Uterus (tissue), 4 donors: ENCODE data around the gene FXR1. TPM values are rescaled to one million over a fixed set of nuclear protein-coding genes. Genes with fewer than 3 reads are reported as not detected.
"Not testable (repeated sequence)": the region's sequence is repeated elsewhere in the genome, so short reads cannot be mapped to it uniquely, and the experiment has no call there.

Experiments
- DNase-seq, 2 donors: peaks; one replicate each; pipeline ENCODE4 v3.0.0-alpha.2; 2019 to 2020
- H3K27ac ChIP-seq, 2 donors: fragments of 200-600 bp; sonication (generic); 1 replicate in 1 of 2; 2 replicates in 1 of 2; pipeline ENCODE4 v1.5.1; 2016 to 2018
- H3K27me3 ChIP-seq, 2 donors: fragments of 200-600 bp; sonication (generic); one replicate each; pipeline ENCODE4 v1.5.1; 2018 to 2019; ENCODE audit warnings: control low read depth in 1 of 2
- H3K36me3 ChIP-seq, 2 donors: fragments of 200-600 bp; sonication (generic); one replicate each; pipeline ENCODE4 v1.5.1; 2019; ENCODE audit warnings: control low read depth in 1 of 2
- H3K4me1 ChIP-seq, 2 donors: fragments of 200-600 bp; sonication (generic); one replicate each; pipeline ENCODE4 v1.5.1; 2018 to 2019; ENCODE audit warnings: control low read depth in 1 of 2
- H3K4me3 ChIP-seq, 2 donors: fragments of 200-600 bp; sonication (generic); 1 replicate in 1 of 2; 2 replicates in 1 of 2; pipeline ENCODE4 v1.5.1; 2018 to 2019; ENCODE audit warnings: mild to moderate bottlenecking in 1 of 2
- H3K9me3 ChIP-seq, 2 donors: fragments of 200-600 bp; sonication (generic); one replicate each; pipeline ENCODE4 v1.5.1; 2019; ENCODE audit warnings: control low read depth in 1 of 2
- CTCF ChIP-seq, 4 experiments: fragments of 200-600 bp in 2 of 4; fragments of 450-650 bp in 2 of 4; sonication (generic) in 2 of 4; IDR thresholded peaks; one replicate each; pipeline ENCODE4 v1.5.1; 2016 to 2019; ENCODE audit warnings: antibody characterized with exemption in 4 of 4, mild to moderate bottlenecking in 2 of 4, moderate library complexity in 1 of 4
- POLR2A ChIP-seq, 2 donors: fragments of 450-650 bp; IDR thresholded peaks; one replicate each; pipeline ENCODE4 v1.6.1; 2016; ENCODE audit warnings: antibody characterized with exemption in 2 of 2, mild to moderate bottlenecking in 1 of 2, moderate library complexity in 1 of 2
- intact Hi-C: fragments of 100-400 bp; cut with DNase I; formaldehyde crosslinking; loops from one replicate; pipeline ENCODE4 v1.15.1; 2023; ENCODE audit warnings: low total_unique reads
- total RNA-seq, 4 donors: library from RNA; depleted of rRNA in 3 of 4; stranded (reverse); fragments of >200 nt in 3 of 4; gene quantifications; one replicate each; pipeline versions ENCODE4 v1.1.0 to v1.2.4, GENCODE V29; 2014 to 2023
- donor health status: DM: yes; HTN: yes; CAD: no.

FXR1 gene
- total RNA-seq, 4 donors from 2014 or later = 84.5 to 236 (median 108) TPM

- H3K9me3 ChIP-seq = no peaks in the 10 kb centered on the region
- no peak overlapping the region for H3K4me3 ChIP-seq
- TF ChIP-seq CTCF (IDR thresholded peaks at IDR 0.05) (no peak), POLR2A (IDR thresholded peaks at IDR 0.05) (no peak)
- DNase-seq = no peak
- no peak overlapping the region for H3K27ac ChIP-seq
- H3K4me1 ChIP-seq = no peaks in the 10 kb centered on the region
- H3K36me3 ChIP-seq = no peaks in the 10 kb centered on the region
- intact Hi-C loops = no loop called here
- no peaks in the 10 kb centered on the region for H3K27me3 ChIP-seq
Measured at GRCh38 chr3:180977498-180977897, 65.0 kb downstream of the FXR1 start.

- Histone ChIP-seq H3K9me3 (no peaks in the 10 kb centered on the region), H3K27ac (no peak overlapping the region), H3K36me3 (no peaks in the 10 kb centered on the region), H3K4me3 (no peak overlapping the region), H3K4me1 (no peaks in the 10 kb centered on the region), H3K27me3 (no peaks in the 10 kb centered on the region)
- DNase-seq = no peak
- intact Hi-C loops = no loop called here
- TF ChIP-seq CTCF (IDR thresholded peaks at IDR 0.05) (no peak), POLR2A (IDR thresholded peaks at IDR 0.05) (no peak)
Measured at GRCh38 chr3:180979961-180980360, 67.5 kb downstream of the FXR1 start.

- no peaks in the 10 kb centered on the region for H3K36me3 ChIP-seq
- no peaks in the 10 kb centered on the region for H3K4me1 ChIP-seq
- intact Hi-C loops = no loop called here
- no peaks in the 10 kb centered on the region for H3K27me3 ChIP-seq
- no peak overlapping the region for H3K4me3 ChIP-seq
- DNase-seq = no peak
- no peaks in the 10 kb centered on the region for H3K9me3 ChIP-seq
- no peak for TF ChIP-seq CTCF (IDR thresholded peaks at IDR 0.05)
- H3K27ac ChIP-seq = no peak overlapping the region
Measured at GRCh38 chr3:180980611-180981010, 68.1 kb downstream of the FXR1 start.

- Histone ChIP-seq H3K9me3 (no peaks in the 10 kb centered on the region), H3K4me3 (no peak overlapping the region), H3K4me1 (no peaks in the 10 kb centered on the region), H3K36me3 (no peaks in the 10 kb centered on the region), H3K27ac (no peak overlapping the region), H3K27me3 (no peaks in the 10 kb centered on the region)
- intact Hi-C loops = no loop called here
- TF ChIP-seq CTCF (IDR thresholded peaks at IDR 0.05) = no peak
- DNase-seq = no peak
Measured at GRCh38 chr3:180981912-180982311, 69.4 kb downstream of the FXR1 start.

- Histone ChIP-seq H3K4me1 (no peaks in the 10 kb centered on the region), H3K27ac (no peak overlapping the region), H3K9me3 (no peaks in the 10 kb centered on the region), H3K36me3 (no peaks in the 10 kb centered on the region), H3K4me3 (no peak overlapping the region), H3K27me3 (no peaks in the 10 kb centered on the region)
- intact Hi-C loops = no loop called here
- no peak for TF ChIP-seq POLR2A (IDR thresholded peaks at IDR 0.05)
- no peak for TF ChIP-seq CTCF (IDR thresholded peaks at IDR 0.05)
- DNase-seq = no peak
Measured at GRCh38 chr3:180983136-180983535, 70.7 kb downstream of the FXR1 start.

- intact Hi-C loops = not testable (repeated sequence)
Measured at GRCh38 chr3:180986366-180986765, 73.9 kb downstream of the FXR1 start.

More at GRCh38 chr3:180986366-180986765, 73.9 kb downstream of the FXR1 start:
- not testable (repeated sequence) for H3K4me1 ChIP-seq, H3K27me3 ChIP-seq, DNase-seq, H3K36me3 ChIP-seq, H3K27ac ChIP-seq, H3K9me3 ChIP-seq, H3K4me3 ChIP-seq
